ENCODE results near the gene COBL. TPM values are rescaled to one million over a fixed set of nuclear protein-coding genes. Genes with fewer than 3 reads are reported as not detected.

COBL gene
- total and polyA plus RNA-seq, 12 donors = 15.5 to 109 (median 87.8) TPM

DNA sequence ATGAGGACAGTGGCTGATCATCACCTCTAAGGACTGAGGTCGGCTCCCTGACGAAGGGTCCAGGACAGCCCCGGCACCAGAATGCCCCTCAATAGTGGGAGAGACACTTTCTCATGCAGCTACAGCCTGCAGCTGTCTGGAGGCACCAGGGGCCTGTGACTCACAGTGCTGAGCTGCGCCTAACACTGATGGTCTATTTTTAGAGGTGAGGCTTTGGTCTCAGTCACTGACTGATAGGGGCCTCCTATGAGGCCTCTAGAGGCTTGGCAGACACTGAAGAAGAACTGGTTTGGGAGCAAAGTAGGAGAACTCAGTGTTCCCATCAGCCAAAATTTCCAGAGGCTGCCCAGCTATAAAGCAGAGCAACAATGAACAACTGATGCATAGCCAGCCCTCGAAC lies 130.1 kb downstream of the COBL start:
- Histone ChIP-seq H3K27me3 (peaks cover 0 to under 1% (median 0%) of the 10 kb centered on the region in 7 donors), H3K4me1 (peaks cover 0 to 48% (median 25%) of the 10 kb centered on the region in 9 donors), H3K36me3 (no peaks in the 10 kb centered on the region), H3K4me3 (no peak overlapping the region), H3K27ac (peak overlapping the region in 9 of 10 donors; percentile 23 to 80 (median 66)), H3K9me3 (no peaks in the 10 kb centered on the region)
- DNase-seq = peak; percentile 36 to 43
- intact Hi-C loops (cut with DNase I) = loop anchor here in 5 of 10 donors (5.0 to 10.0 kb wide), 5 partner anchors 48 to 171 kb away; no protein-coding TSS in a partner anchor
- TF ChIP-seq, protein P1, sequence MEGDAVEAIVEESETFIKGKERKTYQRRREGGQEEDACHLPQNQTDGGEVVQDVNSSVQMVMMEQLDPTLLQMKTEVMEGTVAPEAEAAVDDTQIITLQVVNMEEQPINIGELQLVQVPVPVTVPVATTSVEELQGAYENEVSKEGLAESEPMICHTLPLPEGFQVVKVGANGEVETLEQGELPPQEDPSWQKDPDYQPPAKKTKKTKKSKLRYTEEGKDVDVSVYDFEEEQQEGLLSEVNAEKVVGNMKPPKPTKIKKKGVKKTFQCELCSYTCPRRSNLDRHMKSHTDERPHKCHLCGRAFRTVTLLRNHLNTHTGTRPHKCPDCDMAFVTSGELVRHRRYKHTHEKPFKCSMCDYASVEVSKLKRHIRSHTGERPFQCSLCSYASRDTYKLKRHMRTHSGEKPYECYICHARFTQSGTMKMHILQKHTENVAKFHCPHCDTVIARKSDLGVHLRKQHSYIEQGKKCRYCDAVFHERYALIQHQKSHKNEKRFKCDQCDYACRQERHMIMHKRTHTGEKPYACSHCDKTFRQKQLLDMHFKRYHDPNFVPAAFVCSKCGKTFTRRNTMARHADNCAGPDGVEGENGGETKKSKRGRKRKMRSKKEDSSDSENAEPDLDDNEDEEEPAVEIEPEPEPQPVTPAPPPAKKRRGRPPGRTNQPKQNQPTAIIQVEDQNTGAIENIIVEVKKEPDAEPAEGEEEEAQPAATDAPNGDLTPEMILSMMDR (IDR thresholded peaks at IDR 0.05) = no peak
- peak; percentile 81 to 96 (median 94) for ATAC-seq
- WGBS, 2 donors = 31 to 40% methylated on average over 5 of the region's 5 CpGs

DNA sequence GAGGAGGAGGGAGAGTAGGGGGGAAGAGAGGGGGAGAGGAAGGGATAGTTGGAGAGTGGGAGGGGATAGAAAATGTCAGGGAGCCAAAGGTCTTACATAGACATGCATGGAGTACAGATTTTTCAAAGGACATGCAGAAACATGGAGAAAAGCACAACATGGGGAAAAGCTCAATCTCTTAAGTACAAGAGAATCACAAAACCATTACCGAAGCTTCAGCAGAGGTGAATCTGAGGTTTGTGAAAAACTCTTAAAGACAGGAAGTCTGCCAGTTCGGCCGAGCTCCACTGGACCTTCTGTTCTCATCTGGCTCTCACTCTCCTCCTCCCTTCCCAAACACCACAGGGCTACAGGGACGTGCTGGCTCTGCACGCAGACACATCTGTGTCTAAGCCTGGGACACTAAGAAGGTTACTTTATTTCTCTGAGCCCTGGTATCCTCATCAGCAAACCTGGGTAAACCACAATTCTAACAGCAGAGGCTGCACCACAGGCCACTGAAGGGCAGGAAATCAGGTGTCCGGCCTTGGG lies 133.9 kb downstream of the COBL start:
- no peak overlapping the region for H3K4me3 ChIP-seq
- intact Hi-C loops (cut with DNase I) = loop anchor here in 5 of 10 donors (5.0 to 10.0 kb wide), 5 partner anchors 52 to 185 kb away; no protein-coding TSS in a partner anchor
- H3K4me1 ChIP-seq = peaks cover 0 to 39% (median 18%) of the 10 kb centered on the region in 9 donors
- H3K27ac ChIP-seq = no peak overlapping the region
- H3K9me3 ChIP-seq = no peaks in the 10 kb centered on the region
- peaks cover 0 to 4% (median 0%) of the 10 kb centered on the region in 7 donors for H3K27me3 ChIP-seq
- TF ChIP-seq, protein P1 (IDR thresholded peaks at IDR 0.05) = no peak
- WGBS, 2 donors = 36 to 57% methylated on average over 6 of the region's 6 CpGs
- ATAC-seq (peak in 2 of 8 donors; percentile 54 to 63), DNase-seq (no peak)
- no peaks in the 10 kb centered on the region for H3K36me3 ChIP-seq

DNA sequence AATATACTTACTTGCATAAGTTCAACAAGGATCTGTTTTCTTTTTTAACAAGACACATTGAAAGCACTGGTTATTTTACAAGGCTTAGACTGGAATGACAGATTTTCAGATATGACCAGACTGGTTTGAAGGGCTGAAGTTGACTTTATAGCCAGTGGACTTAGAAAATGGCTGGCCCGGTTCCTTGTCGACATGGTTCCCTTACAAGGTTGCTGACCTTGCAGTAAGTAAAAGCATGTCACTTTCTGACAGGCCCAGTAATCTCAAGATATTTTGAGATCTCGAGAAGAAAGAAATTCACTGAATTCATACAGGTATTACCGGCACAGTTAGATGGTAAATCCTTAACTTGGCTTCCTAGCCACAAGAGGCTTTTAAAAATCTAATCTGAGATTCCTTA lies 136.5 kb downstream of the COBL start:
- Histone ChIP-seq H3K27ac (no peak overlapping the region), H3K27me3 (peaks cover 0 to 4% (median 0%) of the 10 kb centered on the region in 7 donors), H3K4me1 (peaks cover 0 to 14% (median 3%) of the 10 kb centered on the region in 9 donors), H3K4me3 (no peak overlapping the region), H3K36me3 (no peaks in the 10 kb centered on the region), H3K9me3 (no peaks in the 10 kb centered on the region)
- no peak for DNase-seq
- ATAC-seq = no peak
- WGBS, 2 donors = 85 to 86% methylated on average over 4 of the region's 4 CpGs
- TF ChIP-seq, protein P1 (IDR thresholded peaks at IDR 0.05) = no peak
- intact Hi-C loops (cut with DNase I) = loop anchor here in 5 of 10 donors (5.0 to 10.0 kb wide), 5 partner anchors 55 to 187 kb away; no protein-coding TSS in a partner anchor

DNA sequence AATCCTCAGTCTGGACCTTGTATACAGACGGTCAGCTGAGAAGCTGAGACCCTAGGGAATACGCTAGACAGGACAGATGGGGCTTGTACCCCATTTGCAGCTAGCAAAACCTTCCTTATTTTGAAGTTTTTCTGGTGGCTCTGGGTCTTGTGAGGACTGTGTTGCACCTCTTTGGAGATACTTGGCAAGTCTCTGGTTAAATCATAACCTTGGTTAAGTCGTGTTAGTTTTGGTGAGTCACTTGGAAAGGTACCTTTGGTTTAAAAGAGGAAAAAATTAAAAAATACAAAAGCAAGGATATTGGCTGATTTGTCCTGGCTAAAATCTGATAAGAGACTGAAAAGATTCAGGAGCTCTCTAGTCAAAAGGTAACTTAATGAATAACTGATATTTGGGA lies 140.6 kb downstream of the COBL start:
- Histone ChIP-seq H3K27me3 (peaks cover 0 to 10% (median 0%) of the 10 kb centered on the region in 7 donors), H3K4me1 (no peaks in the 10 kb centered on the region), H3K9me3 (no peaks in the 10 kb centered on the region), H3K4me3 (no peak overlapping the region), H3K36me3 (no peaks in the 10 kb centered on the region), H3K27ac (no peak overlapping the region)
- 42 to 58% methylated on average over 3 of the region's 3 CpGs for WGBS, 2 donors
- intact Hi-C loops (cut with DNase I) = no loop called here
- no peak for DNase-seq
- TF ChIP-seq, protein P1 (IDR thresholded peaks at IDR 0.05) = no peak
- no peak for ATAC-seq

Measured in heart right ventricle (tissue), 16 donors.